GM12892 (cell line): ENCODE results near the gene BCAS4.

ENCODE experiments used
- DNase-seq: peaks from one replicate; pipeline ENCODE4 v3.0.0; 2011; ENCODE audit not compliant: insufficient read length
- FAIRE-seq: peaks from 2 replicates; lab custom pipeline; 2011; peaks lifted over from hg19 to GRCh38; lab: Jason Lieb, UNC
- POLR2A ChIP-seq: IDR thresholded peaks from 2 replicates; pipeline ENCODE4 v1.6.1; 2011; ENCODE audit warnings: low read depth, low read length, control low read depth
- POLR2AphosphoS5 ChIP-seq: IDR thresholded peaks from 2 replicates; pipeline ENCODE4 v1.6.1; 2011; ENCODE audit warnings: low read depth, low read length, control low read depth
- TAF1 ChIP-seq: IDR thresholded peaks from 2 replicates; pipeline ENCODE4 v1.6.1; 2011; ENCODE audit warnings: low read depth, mild to moderate bottlenecking, control low read depth, low read length, borderline replicate concordance

BCAS4 gene

DNA sequence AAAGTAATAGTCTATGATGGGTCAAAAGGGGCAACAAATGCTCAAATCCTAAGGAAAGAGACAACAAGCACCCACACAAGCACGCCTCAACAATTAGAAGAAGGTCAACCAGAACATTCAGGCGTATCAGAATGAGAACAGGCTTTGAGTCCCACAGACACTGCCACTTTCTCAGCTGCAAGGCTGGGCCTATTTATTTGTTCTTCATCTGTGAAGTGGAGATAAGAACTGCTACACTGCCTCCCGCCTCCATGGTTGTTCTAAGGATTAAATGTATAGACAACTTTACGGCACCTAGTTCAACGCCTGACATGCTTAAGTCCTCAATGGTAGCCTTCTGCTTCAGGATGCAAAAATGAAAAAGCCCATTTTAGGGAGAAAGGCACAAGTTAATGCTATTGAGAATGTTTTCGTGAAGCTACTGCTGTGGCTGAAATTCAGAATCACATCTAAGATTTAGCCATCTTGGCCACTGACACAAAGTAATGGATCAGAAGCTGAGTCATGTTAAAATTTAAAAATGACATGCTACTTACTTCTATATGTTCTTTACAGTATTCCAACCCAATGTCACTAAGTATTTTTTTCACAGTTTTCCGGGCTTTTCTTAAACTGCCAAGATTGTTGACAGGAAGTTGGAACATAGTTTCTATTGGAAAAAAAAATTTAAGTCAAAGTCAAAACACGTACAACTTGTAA, 108.6 kb downstream of the BCAS4 start:
- FAIRE-seq (no peak), DNase-seq (no peak)
- TF ChIP-seq POLR2A, result peak; percentile 34
- no peak for TF ChIP-seq POLR2AphosphoS5
- TF ChIP-seq TAF1, result no peak

DNA sequence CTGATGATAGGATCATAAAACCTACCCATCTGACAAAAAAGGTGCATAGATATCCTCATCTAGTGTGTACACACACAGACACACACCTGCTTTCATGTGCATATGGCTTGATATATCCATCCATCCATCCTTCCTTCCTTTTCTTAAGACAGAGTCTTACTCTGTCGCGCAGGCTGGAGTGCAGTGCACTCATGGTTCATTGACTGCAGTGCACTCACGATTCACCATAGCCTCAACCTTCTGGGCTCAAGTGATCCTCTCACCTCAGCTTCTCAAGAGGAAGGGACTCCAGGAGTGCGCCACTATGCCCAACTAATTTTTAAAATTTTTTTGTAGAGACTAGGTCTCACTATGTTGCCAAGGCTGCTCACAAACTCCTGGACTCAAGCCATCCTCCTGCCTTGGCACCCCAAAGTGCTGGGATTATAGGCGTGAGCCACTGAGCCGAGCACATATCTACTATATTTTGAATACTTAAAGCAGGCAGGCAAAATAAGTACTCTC, 109.3 kb downstream of the BCAS4 start:
- TF ChIP-seq TAF1 (no peak), POLR2A (no peak), POLR2AphosphoS5 (no peak)
- FAIRE-seq (no peak), DNase-seq (no peak)

GRCh38 chr20:50909413-50909812, 114.6 kb downstream of the BCAS4 start:
- FAIRE-seq (no peak), DNase-seq (no peak)
- TF ChIP-seq POLR2AphosphoS5 (no peak), TAF1 (no peak), POLR2A (no peak)

- DNase-seq, result no peak
- TF ChIP-seq TAF1 (no peak), POLR2A (no peak), POLR2AphosphoS5 (no peak)
Observed at GRCh38 chr20:50911030-50911429, 116.2 kb downstream of the BCAS4 start.

GRCh38 chr20:50911716-50912115, 116.9 kb downstream of the BCAS4 start:
- DNase-seq (no peak), FAIRE-seq (no peak)
- no peak for TF ChIP-seq TAF1
- no peak for TF ChIP-seq POLR2A

More at GRCh38 chr20:50911030-50911429, 116.2 kb downstream of the BCAS4 start:
- no peak for FAIRE-seq

DNA sequence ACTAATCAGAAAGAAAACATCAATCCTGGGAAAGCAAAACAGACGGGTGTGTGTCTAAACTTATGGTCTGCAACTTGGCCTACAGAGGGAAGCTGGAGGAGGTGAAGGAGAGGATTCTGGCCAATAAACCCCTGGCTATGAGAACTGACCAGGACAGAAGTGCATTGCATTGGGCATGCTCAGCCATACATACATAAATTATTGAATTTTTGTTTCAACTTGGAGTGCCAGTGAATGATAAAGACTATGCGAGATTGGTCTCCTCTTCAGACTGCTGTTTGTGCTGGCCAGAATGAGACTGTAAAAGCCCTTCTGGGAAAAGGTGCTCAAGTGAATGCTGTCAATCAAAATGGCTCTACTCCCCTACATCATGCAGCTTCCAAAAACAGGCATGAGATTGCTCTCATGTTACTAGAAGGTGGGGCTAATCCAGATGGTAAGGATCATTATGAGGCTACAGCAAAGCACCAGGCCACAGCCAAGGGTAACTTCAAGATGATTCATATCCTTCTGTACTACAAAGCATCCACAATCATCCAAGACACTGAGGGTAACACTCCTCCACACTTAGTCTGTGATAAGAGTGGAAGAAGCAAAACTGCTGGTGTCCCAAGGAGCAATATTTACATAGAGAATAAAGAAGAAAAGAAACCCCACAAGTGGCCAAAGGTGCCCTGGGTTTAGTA, 119.0 kb downstream of the BCAS4 start:
- DNase-seq (no peak), FAIRE-seq (peak; percentile 5)
- TF ChIP-seq TAF1 (no peak), POLR2A (no peak), POLR2AphosphoS5 (no peak)

GRCh38 chr20:50915424-50915823, 120.6 kb downstream of the BCAS4 start:
- DNase-seq (no peak), FAIRE-seq (no peak)
- no peak for TF ChIP-seq POLR2AphosphoS5
- TF ChIP-seq POLR2A, result no peak
- no peak for TF ChIP-seq TAF1

GRCh38 chr20:50916257-50916656, 121.4 kb downstream of the BCAS4 start:
- FAIRE-seq (no peak), DNase-seq (no peak)
- TF ChIP-seq TAF1 (no peak), POLR2AphosphoS5 (no peak), POLR2A (no peak)

- FAIRE-seq (no peak), DNase-seq (no peak)
- TF ChIP-seq POLR2A, result no peak
- TF ChIP-seq POLR2AphosphoS5, result 0 out of 2 replicates have a peak, but pooled peaks have one; percentile 21
- TF ChIP-seq TAF1, result no peak
Observed at GRCh38 chr20:50916934-50917333, 122.1 kb downstream of the BCAS4 start.

- FAIRE-seq (no peak), DNase-seq (no peak)
- TF ChIP-seq POLR2A, result no peak
- TF ChIP-seq POLR2AphosphoS5, result no peak
- TF ChIP-seq TAF1, result no peak
Observed at GRCh38 chr20:50918403-50918802, 123.5 kb downstream of the BCAS4 start.

DNA sequence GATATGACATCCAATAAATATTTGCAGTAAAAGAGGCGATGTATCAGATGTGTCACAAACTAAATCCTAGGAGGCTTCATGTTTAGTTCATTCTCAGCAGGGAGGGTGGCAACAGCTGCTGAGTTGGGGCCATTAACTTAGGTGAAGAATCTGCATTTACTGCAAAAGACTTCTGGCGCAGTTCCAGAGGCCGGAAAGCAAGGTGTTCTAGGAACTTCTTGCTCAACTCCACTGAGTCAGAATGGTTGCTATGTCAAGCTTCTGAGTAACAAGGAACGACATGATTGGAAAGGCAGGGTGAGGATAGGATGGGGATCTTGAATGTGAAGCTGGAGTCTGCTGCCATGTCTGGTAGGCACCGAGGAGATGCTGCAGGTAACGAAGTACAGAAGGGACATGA, 124.7 kb downstream of the BCAS4 start:
- TF ChIP-seq POLR2AphosphoS5, result 0 out of 2 replicates have a peak, but pooled peaks have one; percentile 22
- TF ChIP-seq POLR2A, result no peak
- FAIRE-seq, result no peak
- DNase-seq, result no peak
